Measurements from ENCODE around the gene TFEC. TPM values are rescaled to one million over a fixed set of nuclear protein-coding genes. Genes with fewer than 3 reads are reported as not detected.

TFEC gene
- total RNA-seq, 1 donor = not detected

- no peak for DNase-seq (ENCODE audit: low read depth)
- no peak for TF ChIP-seq CTCF (IDR thresholded peaks at IDR 0.05; ENCODE audit: insufficient read depth, low read depth, low read length)
These were observed 68.2 kb downstream of the TFEC start for GRCh38 chr7:115962340-115962739.

GRCh38 chr7:115953592-115954255 is 76.8 kb downstream of the TFEC start:
- DNase-seq (ENCODE audit: low read depth) = no peak
- no peak overlapping the region for H3K4me3 ChIP-seq (ENCODE audit: low read depth, low read length)
- TF ChIP-seq CTCF (IDR thresholded peaks at IDR 0.05; ENCODE audit: insufficient read depth, low read depth, low read length) = no peak

More at GRCh38 chr7:115962340-115962739, 68.2 kb downstream of the TFEC start:
- H3K4me3 ChIP-seq (ENCODE audit: low read depth, low read length) = no peak overlapping the region

- DNase-seq (ENCODE audit: low read depth) = no peak
- no peak overlapping the region for H3K4me3 ChIP-seq (ENCODE audit: low read depth, low read length)
- no peak for TF ChIP-seq CTCF (IDR thresholded peaks at IDR 0.05; ENCODE audit: insufficient read depth, low read depth, low read length)
These were observed 77.7 kb downstream of the TFEC start for GRCh38 chr7:115952832-115953231.

- TF ChIP-seq CTCF (IDR thresholded peaks at IDR 0.05; ENCODE audit: insufficient read depth, low read depth, low read length) = no peak
- H3K4me3 ChIP-seq (ENCODE audit: low read depth, low read length) = no peak overlapping the region
- DNase-seq (ENCODE audit: low read depth) = no peak
These were observed 79.0 kb downstream of the TFEC start for GRCh38 chr7:115951547-115951946.

GRCh38 chr7:115941703-115942268 is 88.8 kb downstream of the TFEC start:
- TF ChIP-seq CTCF (IDR thresholded peaks at IDR 0.05; ENCODE audit: insufficient read depth, low read depth, low read length) = no peak
- no peak for DNase-seq (ENCODE audit: low read depth)
- H3K4me3 ChIP-seq (ENCODE audit: low read depth, low read length) = no peak overlapping the region

- no peak for DNase-seq (ENCODE audit: low read depth)
- no peak overlapping the region for H3K4me3 ChIP-seq (ENCODE audit: low read depth, low read length)
- no peak for TF ChIP-seq CTCF (IDR thresholded peaks at IDR 0.05; ENCODE audit: insufficient read depth, low read depth, low read length)
These were observed 90.0 kb downstream of the TFEC start for GRCh38 chr7:115940460-115941060.

Data from fibroblast of villous mesenchyme (primary cell).